Ishikawa (cell line): ENCODE measurements around the gene KDM4B.

Experiments
- CEBPB ChIP-seq: IDR thresholded peaks from 2 replicates; pipeline ENCODE4 v1.6.1; 2012
- CREB1 ChIP-seq: IDR thresholded peaks from 2 replicates; pipeline ENCODE4 v1.6.1; 2012; ENCODE audit warnings: low read depth
- EGR1 ChIP-seq: IDR thresholded peaks from 2 replicates; pipeline ENCODE4 v1.6.1; 2012
- EP300 ChIP-seq: IDR thresholded peaks from 2 replicates; pipeline ENCODE4 v1.6.1; 2012; ENCODE audit warnings: borderline replicate concordance
- FOXM1 ChIP-seq: IDR thresholded peaks from 2 replicates; pipeline ENCODE4 v1.6.1; 2012; ENCODE audit warnings: low read depth, borderline replicate concordance
- MAX ChIP-seq: IDR thresholded peaks from 2 replicates; pipeline ENCODE4 v1.6.1; 2012
- NFIC ChIP-seq: IDR thresholded peaks from 2 replicates; pipeline ENCODE4 v1.6.1; 2012
- RAD21 ChIP-seq: IDR thresholded peaks from 2 replicates; pipeline ENCODE4 v1.6.1; 2012; ENCODE audit warnings: low read depth
- REST ChIP-seq: IDR thresholded peaks from 2 replicates; pipeline ENCODE4 v1.6.1; 2012; ENCODE audit warnings: low read depth, mild to moderate bottlenecking
- TAF1 ChIP-seq: IDR thresholded peaks from 2 replicates; pipeline ENCODE4 v1.6.1; 2012; ENCODE audit warnings: low read depth, mild to moderate bottlenecking
- TCF12 ChIP-seq: IDR thresholded peaks from 2 replicates; pipeline ENCODE4 v1.6.1; 2012; ENCODE audit warnings: low read depth
- TEAD4 ChIP-seq: IDR thresholded peaks from 2 replicates; pipeline ENCODE4 v1.6.1; 2012
- USF1 ChIP-seq: IDR thresholded peaks from 2 replicates; pipeline ENCODE4 v1.6.1; 2012
- YY1 ChIP-seq: IDR thresholded peaks from 2 replicates; pipeline ENCODE4 v1.6.1; 2012; ENCODE audit warnings: low read depth
- ZBTB7A ChIP-seq: IDR thresholded peaks from 2 replicates; pipeline ENCODE4 v1.6.1; 2012; ENCODE audit warnings: low read depth

Gene KDM4B

GRCh38 chr19:5016268-5016667 lies 47.4 kb downstream of the KDM4B start:
- TF ChIP-seq EGR1 (no peak), TAF1 (no peak), REST (no peak), CREB1 (no peak), CEBPB (no peak), RAD21 (no peak), YY1 (no peak), TCF12 (no peak), FOXM1 (no peak), TEAD4 (no peak), USF1 (no peak), MAX (no peak), NFIC (no peak), EP300 (no peak), ZBTB7A (no peak)

GRCh38 chr19:5016781-5017180 lies 47.9 kb downstream of the KDM4B start:
- TF ChIP-seq ZBTB7A (no peak), TEAD4 (no peak), CEBPB (no peak), TCF12 (no peak), MAX (no peak), EP300 (no peak), NFIC (no peak), YY1 (no peak), USF1 (no peak), TAF1 (no peak), REST (no peak), RAD21 (no peak), EGR1 (no peak), CREB1 (no peak)

GRCh38 chr19:5017235-5017634 lies 48.3 kb downstream of the KDM4B start:
- TF ChIP-seq FOXM1 (no peak), REST (no peak), TEAD4 (no peak), CEBPB (no peak), NFIC (no peak), MAX (no peak), TAF1 (no peak), ZBTB7A (no peak), EGR1 (no peak), USF1 (no peak), EP300 (no peak), TCF12 (no peak)
